CMK (cell line): ENCODE measurements around the gene SEC16A.

ENCODE experiments used
- DNase-seq: peaks from one replicate; pipeline ENCODE4 v3.0.0-alpha.2; 2010; ENCODE audit warnings: low read depth

SEC16A gene

DNA sequence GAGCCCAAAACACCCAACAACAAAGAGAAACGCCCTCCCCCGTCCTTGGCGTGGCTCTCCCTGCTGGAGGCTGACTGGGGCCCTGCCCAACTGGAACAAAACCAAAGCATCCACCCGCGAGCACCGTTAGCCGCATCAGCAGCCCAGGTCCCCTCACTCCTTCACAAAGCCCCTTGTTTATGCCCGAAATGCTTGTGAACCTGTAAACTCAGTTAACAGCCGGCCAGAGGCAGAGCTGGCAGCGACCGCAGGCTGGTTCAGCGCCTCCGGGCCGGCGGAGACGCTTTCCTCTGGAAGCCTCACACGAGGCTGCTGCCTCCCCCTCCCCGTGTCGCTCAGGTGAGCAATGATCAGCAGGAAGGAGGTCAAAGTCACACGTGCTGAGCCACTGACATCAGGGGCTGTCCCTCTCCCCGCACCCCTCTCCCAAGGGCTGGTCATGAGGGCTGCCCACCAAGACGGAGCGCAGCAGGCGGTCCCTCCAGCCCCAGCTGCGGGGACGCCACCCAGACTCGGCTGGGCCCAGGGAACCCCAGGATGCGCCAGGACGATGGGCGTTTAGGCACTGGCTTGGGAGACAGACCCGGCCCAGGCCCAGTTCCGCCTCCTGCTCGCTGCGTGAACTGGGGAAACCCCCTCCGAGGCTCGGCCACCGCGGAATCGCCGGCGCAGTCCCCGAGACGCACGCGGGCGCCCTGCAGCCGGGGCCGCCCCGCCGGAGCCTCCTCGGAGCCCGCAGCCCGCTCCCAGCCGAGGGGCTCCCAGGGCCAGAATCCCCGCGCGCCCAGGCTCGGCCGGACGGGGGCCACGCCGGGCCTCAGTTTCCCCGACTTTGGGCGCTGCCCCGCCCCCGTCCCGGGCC, 83.4 kb downstream of the SEC16A start:
- no peak for DNase-seq

- no peak for DNase-seq
These were observed 84.6 kb downstream of the SEC16A start for GRCh38 chr9:136398286-136398685.

GRCh38 chr9:136397643-136398042, 85.2 kb downstream of the SEC16A start:
- no peak for DNase-seq

DNA sequence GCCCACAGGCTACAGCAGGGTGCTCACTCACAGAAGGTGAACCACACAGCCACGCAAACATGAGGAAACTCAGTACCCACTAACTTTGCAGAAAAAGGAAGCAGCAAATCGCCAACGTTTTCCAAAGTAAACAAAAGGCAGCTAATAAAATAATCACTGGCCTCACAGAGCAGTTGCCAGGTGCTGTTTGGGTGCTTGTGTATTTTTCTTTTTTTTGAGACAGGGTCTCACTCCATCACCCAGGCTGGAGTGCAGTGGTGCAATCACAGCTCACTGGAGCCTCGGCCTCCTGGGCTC, 86.7 kb downstream of the SEC16A start:
- no peak for DNase-seq

- no peak for DNase-seq
These were observed 87.3 kb downstream of the SEC16A start for GRCh38 chr9:136395345-136396218.

GRCh38 chr9:136395020-136395340, 87.9 kb downstream of the SEC16A start:
- no peak for DNase-seq

GRCh38 chr9:136394312-136395019, 88.4 kb downstream of the SEC16A start:
- DNase-seq: no peak

- no peak for DNase-seq
These were observed 89.3 kb downstream of the SEC16A start for GRCh38 chr9:136393531-136393930.

DNA sequence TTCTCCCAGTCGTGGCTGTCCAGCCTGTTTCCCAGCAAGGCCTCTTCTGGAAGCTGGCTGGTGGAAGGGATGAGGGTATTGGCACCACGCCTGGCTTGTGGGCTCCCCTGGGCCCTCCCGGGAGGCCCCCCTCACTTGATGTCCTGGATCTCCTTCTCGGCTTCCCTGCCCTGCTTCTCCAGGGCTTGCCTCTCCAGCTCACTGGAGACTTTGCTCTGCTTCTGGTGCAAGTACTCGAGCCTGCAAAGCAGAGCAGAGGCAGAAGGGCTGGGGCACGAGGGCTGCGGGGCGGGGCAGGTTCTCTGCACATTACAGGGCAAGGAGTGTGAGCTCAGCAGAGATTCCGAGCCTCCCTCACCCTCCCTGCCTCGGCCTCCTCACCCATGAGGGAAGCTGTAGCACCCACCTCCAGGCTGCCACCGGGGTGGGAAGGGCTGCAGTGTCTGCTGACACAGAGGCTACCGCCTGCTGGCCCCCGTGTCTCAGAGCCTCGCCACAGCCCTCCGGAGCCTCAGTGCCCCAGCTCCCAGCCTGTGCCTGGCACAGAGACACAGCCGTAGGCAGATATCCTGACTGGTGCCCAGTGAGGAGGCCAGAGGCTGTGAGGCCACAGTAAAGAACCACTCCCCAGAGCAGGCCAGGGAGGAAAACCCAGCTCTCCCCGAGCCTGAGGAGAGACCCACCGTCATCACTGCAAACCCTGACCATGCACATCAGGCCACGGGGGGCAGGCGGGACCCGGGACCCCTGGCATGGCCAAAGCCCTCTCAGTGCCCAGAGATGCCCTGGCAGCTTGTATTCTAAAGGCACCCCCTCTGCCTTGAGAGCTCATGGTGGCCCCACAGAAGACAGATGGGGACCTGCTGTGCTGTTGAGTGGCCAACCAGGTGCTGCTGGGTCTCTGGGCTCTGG, 90.0 kb downstream of the SEC16A start:
- DNase-seq: no peak

DNA sequence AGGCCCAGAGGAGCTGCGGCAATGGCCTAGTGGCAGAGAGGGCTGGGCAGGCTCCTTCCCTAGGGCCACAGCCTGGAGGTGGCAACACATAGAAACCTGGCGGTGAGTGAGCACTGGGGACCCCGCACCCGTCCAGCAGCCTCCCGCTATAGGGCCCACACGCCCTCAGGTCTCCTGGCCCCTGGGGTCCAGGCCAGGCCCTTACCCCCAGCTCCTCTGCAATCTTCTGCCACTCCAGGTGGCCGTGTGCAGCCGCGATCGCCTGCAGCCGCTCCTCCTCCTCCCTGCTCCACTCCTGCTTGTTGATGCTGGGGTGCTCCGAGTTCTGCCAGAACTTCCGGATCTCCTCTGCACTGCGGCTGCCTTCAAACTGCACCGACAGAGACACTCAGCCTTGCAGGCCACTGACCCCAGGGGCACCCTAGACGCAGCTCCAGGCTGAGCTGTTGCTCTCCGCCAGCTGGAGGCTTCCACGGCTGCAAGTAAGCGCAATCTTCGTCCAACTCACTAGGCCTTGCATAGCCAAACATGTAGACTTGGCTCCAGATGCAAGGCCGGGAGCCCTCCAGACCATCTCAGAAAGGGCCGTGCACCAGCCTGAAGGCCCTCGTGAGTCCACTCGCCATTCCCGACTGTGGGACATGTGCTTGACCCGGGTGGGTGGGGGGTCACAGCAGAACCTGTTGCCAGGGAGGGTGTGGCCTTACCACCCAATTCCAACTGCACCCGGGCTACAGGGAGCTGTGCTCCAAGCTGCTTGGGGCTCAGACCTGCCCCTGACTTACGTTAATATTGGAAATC, 90.9 kb downstream of the SEC16A start:
- no peak for DNase-seq
